Activated T-cell treated with anti-CD3 and anti-CD28 coated beads for 1 hour (primary cell): ENCODE results near the gene METTL2A.
"Not testable (repeated sequence)": the region's sequence is repeated elsewhere in the genome, so short reads cannot be mapped to it uniquely, and the experiment has no call there.

ENCODE experiments used
- DNase-seq: peaks from one replicate; pipeline ENCODE4 v3.0.0-alpha.2; 2020; ENCODE audit warnings: low read depth

METTL2A gene

GRCh38 chr17:62473030-62473982 lies 49.6 kb downstream of the METTL2A start:
- DNase-seq: not testable (repeated sequence)

GRCh38 chr17:62477111-62477510 lies 53.4 kb downstream of the METTL2A start:
- not testable (repeated sequence) for DNase-seq

GRCh38 chr17:62477718-62478408 lies 54.2 kb downstream of the METTL2A start:
- peak; percentile 17 for DNase-seq

- peak; percentile 63 for DNase-seq
Observed at GRCh38 chr17:62478424-62478879, 54.8 kb downstream of the METTL2A start, which contains the start of gene TLK2. Gene TLK2 (plus strand): TSS chr17:62478825. CDS start chr17:62481126, 2,301 bp downstream.

GRCh38 chr17:62478880-62479638 lies 55.4 kb downstream of the METTL2A start:
- peak; percentile 25 for DNase-seq

GRCh38 chr17:62479639-62480258 lies 56.1 kb downstream of the METTL2A start:
- not testable (repeated sequence) for DNase-seq

GRCh38 chr17:62482553-62482952 lies 58.9 kb downstream of the METTL2A start:
- not testable (repeated sequence) for DNase-seq

- not testable (repeated sequence) for DNase-seq
Observed at GRCh38 chr17:62490990-62491389, 67.3 kb downstream of the METTL2A start.

- not testable (repeated sequence) for DNase-seq
Observed at GRCh38 chr17:62493049-62493655, 69.5 kb downstream of the METTL2A start.

- not testable (repeated sequence) for DNase-seq
Observed at GRCh38 chr17:62494073-62494472, 70.4 kb downstream of the METTL2A start.

GRCh38 chr17:62496344-62496743 lies 72.6 kb downstream of the METTL2A start:
- not testable (repeated sequence) for DNase-seq

- DNase-seq: not testable (repeated sequence)
Observed at GRCh38 chr17:62498796-62499195, 75.1 kb downstream of the METTL2A start.
